Osteoblast (primary cell): ENCODE data around the gene TTLL4. TPM values are rescaled to one million over a fixed set of nuclear protein-coding genes. Genes with fewer than 3 reads are reported as not detected.

Experiments used
- DNase-seq: peaks from one replicate; pipeline ENCODE4 v3.0.0; 2011; ENCODE audit warnings: low spot score, mixed read lengths; ENCODE audit not compliant: insufficient read length; ENCODE audit errors: missing footprints
- H2AFZ ChIP-seq: 2 replicates; pipeline ENCODE4 v1.6.0; 2011; ENCODE audit warnings: mild to moderate bottlenecking, low read length
- H3K27ac ChIP-seq: 2 replicates; pipeline ENCODE4 v1.5.1; 2011; ENCODE audit warnings: mild to moderate bottlenecking, low read depth, low read length, moderate library complexity
- H3K27me3 ChIP-seq: 2 replicates; pipeline ENCODE4 v1.6.0; 2012; ENCODE audit warnings: mild to moderate bottlenecking, control low read depth, inconsistent platforms, low read length, moderate library complexity; ENCODE audit not compliant: insufficient read depth
- H3K36me3 ChIP-seq: 2 replicates; pipeline ENCODE4 v1.5.1; 2011; ENCODE audit warnings: mild to moderate bottlenecking, low read length, control low read depth, moderate library complexity; ENCODE audit not compliant: insufficient read depth
- H3K4me1 ChIP-seq: 2 replicates; pipeline ENCODE4 v1.5.1; 2011; ENCODE audit warnings: mild to moderate bottlenecking, low read length, control low read depth, moderate library complexity; ENCODE audit not compliant: insufficient read depth
- H3K4me2 ChIP-seq: 2 replicates; pipeline ENCODE4 v1.6.0; 2011; ENCODE audit warnings: mild to moderate bottlenecking, low read length; ENCODE audit not compliant: insufficient read depth
- H3K4me3 ChIP-seq: fragments of 200-600 bp; sonication (generic); 3 replicates; pipeline ENCODE4 v1.5.1; 2012; ENCODE audit warnings: mild to moderate bottlenecking, low read length, inconsistent platforms; ENCODE audit not compliant: insufficient read depth
- H3K79me2 ChIP-seq: 2 replicates; pipeline ENCODE4 v1.6.0; 2012; ENCODE audit warnings: mild to moderate bottlenecking, low read length, control low read depth, inconsistent platforms; ENCODE audit not compliant: insufficient read depth
- H3K9me3 ChIP-seq: 2 replicates; pipeline ENCODE4 v1.5.1; 2011; ENCODE audit warnings: low read depth, low read length, control low read depth
- H4K20me1 ChIP-seq: 2 replicates; pipeline ENCODE4 v1.6.0; 2012; ENCODE audit warnings: mild to moderate bottlenecking, low read length, control low read depth; ENCODE audit not compliant: insufficient read depth
- total RNA-seq: library from RNA; depleted of rRNA; stranded (reverse); fragments of >200 nt; gene quantifications from 2 replicates; pipeline ENCODE4 v1.2.3, GENCODE V29; 2012
- TF ChIP-seq, protein P1 (sequence below): IDR thresholded peaks from 2 replicates; pipeline ENCODE4 v1.5.1; 2011; ENCODE audit warnings: mild to moderate bottlenecking, low read depth, low read length, moderate library complexity; ENCODE audit errors: extremely low read depth

Gene TTLL4
- total RNA-seq, 1 donor, result 13.0 TPM

DNA sequence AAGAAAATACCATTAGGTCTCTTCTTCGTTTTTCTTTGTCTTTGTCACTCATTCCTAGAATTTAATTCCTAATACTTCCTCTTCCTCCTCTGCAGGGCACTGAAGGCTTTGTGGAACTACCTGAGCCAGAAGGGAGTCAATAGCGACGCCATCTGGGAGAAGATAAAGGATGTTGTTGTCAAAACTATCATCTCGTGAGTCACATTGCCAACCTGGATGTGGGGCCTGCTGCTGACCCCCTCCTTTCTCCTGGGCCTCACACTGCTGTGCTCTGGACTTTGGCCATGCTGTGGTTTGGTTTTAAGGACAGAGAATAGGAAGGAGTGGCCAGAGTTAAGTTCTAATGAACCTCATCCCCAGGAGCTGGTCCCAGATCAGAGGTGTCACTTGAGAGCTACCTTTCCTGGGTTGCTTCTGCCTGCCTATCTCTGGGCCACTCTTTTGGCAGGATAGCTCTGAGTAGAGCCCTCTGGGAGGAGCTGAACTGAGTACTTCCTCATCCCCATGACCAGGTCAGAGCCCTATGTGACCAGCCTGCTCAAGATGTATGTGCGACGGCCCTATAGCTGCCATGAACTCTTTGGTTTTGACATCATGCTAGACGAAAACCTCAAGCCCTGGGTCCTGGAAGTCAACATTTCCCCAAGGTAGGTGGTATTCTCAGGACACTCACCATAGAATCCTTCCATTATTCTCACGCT, 38.3 kb downstream of the TTLL4 start:
- no peaks in the 10 kb centered on the region for H4K20me1 ChIP-seq
- H3K4me3 ChIP-seq, result no peak overlapping the region
- peaks cover 75% of the 10 kb centered on the region for H3K36me3 ChIP-seq
- H3K4me1 ChIP-seq, result no peaks in the 10 kb centered on the region
- DNase-seq, result no peak
- H2AFZ ChIP-seq, result no peak overlapping the region
- H3K79me2 ChIP-seq, result no peaks in the 10 kb centered on the region
- H3K27ac ChIP-seq, result no peak overlapping the region
- no peaks in the 10 kb centered on the region for H3K9me3 ChIP-seq
- no peak overlapping the region for H3K4me2 ChIP-seq
- TF ChIP-seq, protein P1, sequence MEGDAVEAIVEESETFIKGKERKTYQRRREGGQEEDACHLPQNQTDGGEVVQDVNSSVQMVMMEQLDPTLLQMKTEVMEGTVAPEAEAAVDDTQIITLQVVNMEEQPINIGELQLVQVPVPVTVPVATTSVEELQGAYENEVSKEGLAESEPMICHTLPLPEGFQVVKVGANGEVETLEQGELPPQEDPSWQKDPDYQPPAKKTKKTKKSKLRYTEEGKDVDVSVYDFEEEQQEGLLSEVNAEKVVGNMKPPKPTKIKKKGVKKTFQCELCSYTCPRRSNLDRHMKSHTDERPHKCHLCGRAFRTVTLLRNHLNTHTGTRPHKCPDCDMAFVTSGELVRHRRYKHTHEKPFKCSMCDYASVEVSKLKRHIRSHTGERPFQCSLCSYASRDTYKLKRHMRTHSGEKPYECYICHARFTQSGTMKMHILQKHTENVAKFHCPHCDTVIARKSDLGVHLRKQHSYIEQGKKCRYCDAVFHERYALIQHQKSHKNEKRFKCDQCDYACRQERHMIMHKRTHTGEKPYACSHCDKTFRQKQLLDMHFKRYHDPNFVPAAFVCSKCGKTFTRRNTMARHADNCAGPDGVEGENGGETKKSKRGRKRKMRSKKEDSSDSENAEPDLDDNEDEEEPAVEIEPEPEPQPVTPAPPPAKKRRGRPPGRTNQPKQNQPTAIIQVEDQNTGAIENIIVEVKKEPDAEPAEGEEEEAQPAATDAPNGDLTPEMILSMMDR, result no peak
- no peaks in the 10 kb centered on the region for H3K27me3 ChIP-seq

DNA sequence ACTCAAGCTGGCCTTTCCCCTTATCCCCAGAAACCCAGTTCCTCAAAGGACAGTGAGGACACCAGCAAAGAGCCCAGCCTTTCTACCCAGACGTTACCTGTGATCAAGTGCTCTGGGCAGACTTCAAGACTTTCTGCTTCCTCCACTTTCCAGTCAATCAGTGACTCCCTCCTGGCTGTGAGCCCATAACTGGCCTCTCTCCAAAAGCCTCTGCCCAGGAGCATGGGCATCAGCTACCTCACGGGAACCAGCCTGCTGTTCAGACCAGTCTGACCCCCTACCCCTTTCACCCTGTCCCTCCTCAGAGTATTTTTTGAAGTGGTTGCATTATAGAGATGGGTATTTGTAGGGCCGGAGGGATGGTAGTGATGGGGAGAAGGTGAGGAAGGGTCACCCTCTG, 43.6 kb downstream of the TTLL4 start:
- Histone ChIP-seq H3K27ac (no peak overlapping the region), H3K4me2 (no peak overlapping the region), H3K27me3 (no peaks in the 10 kb centered on the region), H4K20me1 (no peaks in the 10 kb centered on the region), H3K9me3 (no peaks in the 10 kb centered on the region), H2AFZ (no peak overlapping the region), H3K36me3 (peaks cover 59% of the 10 kb centered on the region), H3K4me3 (no peak overlapping the region), H3K79me2 (no peaks in the 10 kb centered on the region), H3K4me1 (no peaks in the 10 kb centered on the region)
- DNase-seq, result no peak
- TF ChIP-seq, protein P1, result no peak

DNA sequence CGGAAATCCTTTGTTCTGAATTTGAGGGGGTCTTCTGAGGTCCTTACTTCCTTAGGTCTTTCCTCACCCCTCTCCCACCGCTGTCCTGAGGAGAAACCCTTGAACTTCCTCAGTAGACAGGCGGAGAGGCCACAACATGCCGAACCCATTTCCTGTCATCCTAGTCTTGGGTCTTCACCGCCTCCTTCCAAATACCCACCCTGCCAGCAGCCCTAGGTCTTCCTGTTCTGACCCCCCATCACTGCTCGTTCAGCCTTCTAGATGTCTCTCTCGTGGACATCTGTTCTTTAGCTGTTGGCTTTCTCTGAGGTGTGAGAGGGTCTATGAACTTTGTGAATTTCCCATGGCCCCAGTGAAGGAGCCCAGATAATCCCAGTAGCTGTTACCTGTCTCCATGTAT, 44.1 kb downstream of the TTLL4 start:
- no peak overlapping the region for H2AFZ ChIP-seq
- no peaks in the 10 kb centered on the region for H3K4me1 ChIP-seq
- DNase-seq, result no peak
- H4K20me1 ChIP-seq, result no peaks in the 10 kb centered on the region
- H3K27me3 ChIP-seq, result no peaks in the 10 kb centered on the region
- H3K4me2 ChIP-seq, result no peak overlapping the region
- H3K27ac ChIP-seq, result no peak overlapping the region
- H3K36me3 ChIP-seq, result peaks cover 55% of the 10 kb centered on the region
- no peak overlapping the region for H3K4me3 ChIP-seq
- H3K79me2 ChIP-seq, result no peaks in the 10 kb centered on the region
- no peaks in the 10 kb centered on the region for H3K9me3 ChIP-seq
- TF ChIP-seq, protein P1, result no peak

DNA sequence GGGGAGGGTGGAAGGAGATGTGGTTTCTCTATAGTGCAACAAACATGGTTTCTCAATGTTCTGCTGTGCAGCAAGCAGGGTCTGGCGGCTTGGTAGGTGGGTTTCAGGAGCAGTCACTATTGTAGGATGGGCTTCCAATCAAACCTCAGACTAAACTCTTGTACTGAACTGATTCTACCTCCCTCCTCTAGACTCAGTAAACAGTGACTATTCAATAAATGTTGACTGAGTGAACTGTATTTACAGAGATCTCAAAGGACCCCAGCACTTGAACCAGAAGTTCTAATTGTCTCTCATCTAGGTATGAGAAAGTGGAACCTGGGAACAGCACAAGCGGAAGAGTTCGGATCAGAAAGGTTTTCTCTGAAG, 44.5 kb downstream of the TTLL4 start:
- no peaks in the 10 kb centered on the region for H4K20me1 ChIP-seq
- H3K4me3 ChIP-seq, result no peak overlapping the region
- no peak overlapping the region for H2AFZ ChIP-seq
- TF ChIP-seq, protein P1, result no peak
- H3K9me3 ChIP-seq, result no peaks in the 10 kb centered on the region
- DNase-seq, result no peak
- no peaks in the 10 kb centered on the region for H3K4me1 ChIP-seq
- no peak overlapping the region for H3K4me2 ChIP-seq
- H3K27me3 ChIP-seq, result no peaks in the 10 kb centered on the region
- peaks cover 51% of the 10 kb centered on the region for H3K36me3 ChIP-seq
- H3K79me2 ChIP-seq, result no peaks in the 10 kb centered on the region
- H3K27ac ChIP-seq, result no peak overlapping the region
